GM06990 (cell line): Measurements from ENCODE around the gene ITGA6.

Source experiments
- DNase-seq: peaks from one replicate; pipeline ENCODE4 v3.0.0-alpha.2; 2011; ENCODE audit not compliant: insufficient read length; ENCODE audit errors: extremely low read depth
- H3K27me3 ChIP-seq: replicated peaks from 2 replicates; pipeline ENCODE4 v1.6.0; 2011; ENCODE audit warnings: low read length; ENCODE audit not compliant: control insufficient read depth, insufficient read depth
- H3K36me3 ChIP-seq: 2 replicates; pipeline ENCODE4 v1.5.1; 2011; ENCODE audit warnings: low read length; ENCODE audit not compliant: control insufficient read depth, insufficient read depth
- H3K4me3 ChIP-seq: replicated peaks from 2 replicates; pipeline ENCODE4 v1.5.1; 2011; ENCODE audit warnings: low read depth, mild to moderate bottlenecking, control low read depth, low read length
- CTCF ChIP-seq: IDR thresholded peaks from 2 replicates; pipeline ENCODE4 v1.5.1; 2011; ENCODE audit warnings: low read length, control low read depth, mild to moderate bottlenecking, inconsistent platforms; ENCODE audit not compliant: insufficient read depth, poor library complexity, severe bottlenecking

Gene ITGA6

GRCh38 chr2:172552547-172553291 is 125.3 kb downstream of the ITGA6 start:
- TF ChIP-seq CTCF, result no peak
- no peak overlapping the region for H3K4me3 ChIP-seq
- H3K27me3 ChIP-seq, result no peaks in the 10 kb centered on the region
- H3K36me3 ChIP-seq, result no peaks in the 10 kb centered on the region
- no peak for DNase-seq

GRCh38 chr2:172554352-172555271 is 127.2 kb downstream of the ITGA6 start:
- DNase-seq, result no peak
- Histone ChIP-seq H3K4me3 (peak overlapping the region; percentile 88), H3K27me3 (no peaks in the 10 kb centered on the region), H3K36me3 (no peaks in the 10 kb centered on the region)
- no peak for TF ChIP-seq CTCF

GRCh38 chr2:172555272-172555521 is 127.8 kb downstream of the ITGA6 start:
- H3K27me3 ChIP-seq, result no peaks in the 10 kb centered on the region
- DNase-seq, result no peak
- TF ChIP-seq CTCF, result no peak
- H3K4me3 ChIP-seq, result peak overlapping the region; percentile 88
- H3K36me3 ChIP-seq, result no peaks in the 10 kb centered on the region
